ENCODE results near the gene TEX48.

GRCh38 chr9:114662081-114662989 is 19.7 kb downstream of the TEX48 start:
- peak; percentile 71 to 83 (median 77) for TF ChIP-seq CTCF (IDR thresholded peaks at IDR 0.05)
- no peak for TF ChIP-seq POLR2A (IDR thresholded peaks at IDR 0.05)

Measured in transverse colon (tissue), 3 donors.